ENCODE results near the gene HJV.
A peak's percentile ranks its signal among the peaks of the same experiment; 100 is the strongest.
"Not testable (repeated sequence)": the region's sequence is repeated elsewhere in the genome, so short reads cannot be mapped to it uniquely, and the experiment has no call there.

Gene HJV

GRCh38 chr1:146021622-146022402 lies at the start of gene HJV:
HJV (minus strand) TSS chr1:146021735; CDS start chr1:146020231, 1,504 bp downstream.
- no peak for DNase-seq

GRCh38 chr1:146059148-146059547 lies 37.6 kb upstream of the HJV start:
- DNase-seq, result not testable (repeated sequence)

GRCh38 chr1:146051852-146052676 lies 30.5 kb upstream of the HJV start:
- peak; percentile 82 for DNase-seq

- no peak for DNase-seq
These were observed 29.9 kb upstream of the HJV start for GRCh38 chr1:146051452-146051851.

GRCh38 chr1:146050652-146050963 lies 29.1 kb upstream of the HJV start:
- DNase-seq, result not testable (repeated sequence)

- DNase-seq, result not testable (repeated sequence)
These were observed 28.5 kb upstream of the HJV start for GRCh38 chr1:146049866-146050651.

- DNase-seq, result no peak
These were observed 27.9 kb upstream of the HJV start for GRCh38 chr1:146049436-146049835.

- not testable (repeated sequence) for DNase-seq
These were observed 27.1 kb upstream of the HJV start for GRCh38 chr1:146048514-146049115.

- DNase-seq, result no peak
These were observed 25.1 kb upstream of the HJV start for GRCh38 chr1:146046664-146047063.

GRCh38 chr1:146039844-146040194 lies 18.3 kb upstream of the HJV start:
- DNase-seq, result no peak

- peak; percentile 74 for DNase-seq
These were observed 15.6 kb upstream of the HJV start for GRCh38 chr1:146036965-146037646.

- no peak for DNase-seq
These were observed 14.9 kb upstream of the HJV start for GRCh38 chr1:146036241-146036964.

GRCh38 chr1:146035048-146035423 lies 13.5 kb upstream of the HJV start:
- DNase-seq, result no peak

- DNase-seq, result no peak
These were observed 11.2 kb upstream of the HJV start for GRCh38 chr1:146032631-146033219.

GRCh38 chr1:146031476-146031875 lies 9.9 kb upstream of the HJV start:
- DNase-seq, result no peak

GRCh38 chr1:146029117-146029516 lies 7.6 kb upstream of the HJV start:
- DNase-seq, result no peak

- DNase-seq, result not testable (repeated sequence)
These were observed 5.1 kb upstream of the HJV start for GRCh38 chr1:146026650-146027049.

GRCh38 chr1:146025787-146026495 lies 4.4 kb upstream of the HJV start:
- not testable (repeated sequence) for DNase-seq

GRCh38 chr1:146022403-146023127 lies 1.0 kb upstream of the HJV start:
- DNase-seq, result no peak

- no peak for DNase-seq
These were observed 487 bp downstream of the HJV start for GRCh38 chr1:146021050-146021445.

Measured in NCI-H2029 (cell line).